NAMALWA (cell line): ENCODE measurements around the gene OR2V2.
"Not testable (repeated sequence)": the region's sequence is repeated elsewhere in the genome, so short reads cannot be mapped to it uniquely, and the experiment has no call there.

Experiments
- DNase-seq: peaks from one replicate; pipeline ENCODE4 v3.0.0-alpha.2; 2015; ENCODE audit warnings: low spot score

OR2V2 gene

GRCh38 chr5:181169459-181170236 is 22.3 kb downstream of the OR2V2 start:
- peak; percentile 81 for DNase-seq

GRCh38 chr5:181170237-181170825 is 22.9 kb downstream of the OR2V2 start:
- no peak for DNase-seq

GRCh38 chr5:181170996-181171395 is 23.6 kb downstream of the OR2V2 start:
- no peak for DNase-seq

GRCh38 chr5:181171782-181172181 is 24.4 kb downstream of the OR2V2 start:
- no peak for DNase-seq

- DNase-seq: no peak
Observed at GRCh38 chr5:181173027-181173419, 25.6 kb downstream of the OR2V2 start.

- DNase-seq: peak; percentile 86
Observed at GRCh38 chr5:181173420-181174342, 26.3 kb downstream of the OR2V2 start.

GRCh38 chr5:181176254-181176952 is 29.0 kb downstream of the OR2V2 start:
- DNase-seq: no peak

- not testable (repeated sequence) for DNase-seq
Observed at GRCh38 chr5:181177559-181177958, 30.2 kb downstream of the OR2V2 start.

GRCh38 chr5:181181650-181182565 is 34.5 kb downstream of the OR2V2 start:
- DNase-seq: peak; percentile 87

- DNase-seq: no peak
Observed at GRCh38 chr5:181182651-181183050, 35.3 kb downstream of the OR2V2 start.

- no peak for DNase-seq
Observed at GRCh38 chr5:181184845-181185216, 37.4 kb downstream of the OR2V2 start.

GRCh38 chr5:181185560-181185959 is 38.2 kb downstream of the OR2V2 start:
- DNase-seq: no peak

- DNase-seq: no peak
Observed at GRCh38 chr5:181186022-181186421, 38.6 kb downstream of the OR2V2 start.

GRCh38 chr5:181186986-181187499 is 39.7 kb downstream of the OR2V2 start:
- peak; percentile 60 for DNase-seq

GRCh38 chr5:181187500-181188213 is 40.3 kb downstream of the OR2V2 start:
- DNase-seq: peak; percentile 81

- DNase-seq: peak; percentile 92
Observed at GRCh38 chr5:181188700-181189362, 41.4 kb downstream of the OR2V2 start.

GRCh38 chr5:181189363-181189961 is 42.1 kb downstream of the OR2V2 start:
- peak; percentile 85 for DNase-seq

- peak; percentile 50 for DNase-seq
Observed at GRCh38 chr5:181189962-181190710, 42.8 kb downstream of the OR2V2 start.
